ENCODE data around the gene NDUFB11.
A peak's percentile ranks its signal among the peaks of the same experiment; 100 is the strongest.

Gene NDUFB11

GRCh38 chrX:47144626-47145394, at the start of gene NDUFB11, which contains the start of gene RBM10:
Gene NDUFB11 (minus strand): TSS chrX:47144702. CDS start chrX:47144679, 23 bp downstream.
Gene RBM10 (plus strand): TSS chrX:47145221. CDS start chrX:47147482, 2,261 bp downstream.
- DNase-seq = peak; percentile 85

- DNase-seq = peak; percentile 85
Measured at GRCh38 chrX:47193475-47194193, 49.1 kb upstream of the NDUFB11 start, which contains the start of gene UBA1. Gene UBA1 (plus strand): TSS chrX:47193829. CDS start chrX:47198803, 4,974 bp downstream.

GRCh38 chrX:47191806-47192401, 47.4 kb upstream of the NDUFB11 start:
- no peak for DNase-seq

- peak; percentile 31 for DNase-seq
Measured at GRCh38 chrX:47191331-47191730, 46.8 kb upstream of the NDUFB11 start.

GRCh38 chrX:47190445-47191269, 46.2 kb upstream of the NDUFB11 start:
- peak; percentile 69 for DNase-seq

GRCh38 chrX:47189906-47190305, 45.4 kb upstream of the NDUFB11 start:
- no peak for DNase-seq

- no peak for DNase-seq
Measured at GRCh38 chrX:47187106-47187677, 42.7 kb upstream of the NDUFB11 start.

GRCh38 chrX:47186096-47186740, 41.7 kb upstream of the NDUFB11 start:
- DNase-seq = no peak

- no peak for DNase-seq
Measured at GRCh38 chrX:47185241-47185640, 40.7 kb upstream of the NDUFB11 start.

- no peak for DNase-seq
Measured at GRCh38 chrX:47184486-47184885, 40.0 kb upstream of the NDUFB11 start.

- no peak for DNase-seq
Measured at GRCh38 chrX:47182106-47182700, 37.7 kb upstream of the NDUFB11 start.

- no peak for DNase-seq
Measured at GRCh38 chrX:47181301-47181700, 36.8 kb upstream of the NDUFB11 start.

- no peak for DNase-seq
Measured at GRCh38 chrX:47180346-47180745, 35.8 kb upstream of the NDUFB11 start.

- DNase-seq = no peak
Measured at GRCh38 chrX:47179928-47180255, 35.4 kb upstream of the NDUFB11 start.

GRCh38 chrX:47179221-47179927, 34.9 kb upstream of the NDUFB11 start:
- no peak for DNase-seq

GRCh38 chrX:47178337-47178736, 33.8 kb upstream of the NDUFB11 start:
- DNase-seq = no peak

GRCh38 chrX:47177079-47177478, 32.6 kb upstream of the NDUFB11 start:
- DNase-seq = no peak

GRCh38 chrX:47176101-47176740, 31.7 kb upstream of the NDUFB11 start:
- no peak for DNase-seq

GRCh38 chrX:47175588-47175980, 31.1 kb upstream of the NDUFB11 start:
- DNase-seq = no peak

GRCh38 chrX:47174846-47175587, 30.5 kb upstream of the NDUFB11 start:
- DNase-seq = no peak

All from activated effector memory CD4-positive, alpha-beta T cell treated with Interleukin-2 at 50 U/mL for 16 hours (primary cell).